Activated naive CD4-positive, alpha-beta T cell treated with anti-CD3 and anti-CD28 coated beads, Interleukin-2, amount 10 ng/mL, durations not matched to agents 7 days and 5 days (primary cell): Measurements from ENCODE around the gene SPSB2.
A peak's percentile ranks its signal among the peaks of the same experiment; 100 is the strongest.

Experiments
- CTCF ChIA-PET: fragments of 350-600 bp; sonication (Branson Sonifier 250); formaldehyde crosslinking; loops from one replicate; lab custom pipeline; 2021; ENCODE audit warnings: antibody characterized with exemption; lab: Charles Lee
- DNase-seq: peaks from one replicate; pipeline ENCODE4 v3.0.0-alpha.2; 2020
- H3K27ac Mint-ChIP-seq: one replicate; pipeline ENCODE4 v1.8.0; 2021; ENCODE audit warnings: mild to moderate bottlenecking, moderate library complexity, mixed read lengths
- H3K27me3 Mint-ChIP-seq: one replicate; pipeline ENCODE4 v1.8.0; 2021; ENCODE audit warnings: mild to moderate bottlenecking, mixed read lengths
- H3K36me3 Mint-ChIP-seq: one replicate; pipeline ENCODE4 v1.8.0; 2021; ENCODE audit warnings: mixed read lengths
- H3K4me1 Mint-ChIP-seq: one replicate; pipeline ENCODE4 v1.8.0; 2021; ENCODE audit warnings: mixed read lengths
- H3K4me3 Mint-ChIP-seq: one replicate; pipeline ENCODE4 v1.8.0; 2021; ENCODE audit warnings: mild to moderate bottlenecking, moderate library complexity, mixed read lengths
- H3K9me3 Mint-ChIP-seq: one replicate; pipeline ENCODE4 v1.8.0; 2021; ENCODE audit warnings: mixed read lengths

Gene SPSB2

DNA sequence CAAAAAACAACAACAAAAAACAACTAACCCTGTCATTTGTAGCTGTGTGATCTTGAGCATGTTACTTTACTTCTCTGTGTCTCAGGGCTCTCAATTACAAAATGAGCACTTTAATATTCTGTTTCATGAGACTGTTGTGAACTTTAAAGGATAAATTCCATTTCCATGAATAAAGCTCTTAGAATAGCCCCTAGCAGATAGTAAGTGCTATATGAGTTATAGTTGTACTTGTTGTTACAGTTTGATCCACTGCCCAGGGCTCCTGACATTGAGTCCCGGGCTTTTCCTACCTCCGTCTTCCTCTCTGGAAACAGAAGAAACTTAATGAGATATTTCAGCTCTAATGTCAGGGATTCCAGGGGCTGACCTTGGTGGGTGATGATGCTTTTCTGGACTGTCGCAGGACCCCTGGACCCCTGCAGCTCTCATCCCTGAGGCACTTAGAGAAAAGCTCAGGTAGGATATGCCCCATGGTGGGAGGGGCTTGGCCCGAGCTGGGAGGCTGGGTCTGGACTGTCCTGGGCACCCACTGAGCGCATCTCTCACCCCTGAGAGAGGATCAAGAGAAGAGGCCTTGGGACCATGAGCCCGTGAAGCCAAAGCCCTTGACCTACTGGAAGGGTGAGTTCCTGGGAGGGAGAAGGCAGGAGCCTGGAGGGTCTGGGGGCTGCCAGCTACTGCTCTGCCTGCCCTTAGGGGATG is 39.8 kb downstream of the SPSB2 start:
- Mint-ChIP-seq H3K27ac (no peak overlapping the region), H3K4me3 (no peak overlapping the region), H3K36me3 (no peaks in the 10 kb centered on the region), H3K27me3 (peaks cover 50% of the 10 kb centered on the region), H3K9me3 (no peaks in the 10 kb centered on the region), H3K4me1 (peaks cover 12% of the 10 kb centered on the region)
- CTCF ChIA-PET, result interaction anchor here (1.7 to 4.4 kb wide), 6 partner anchors 10 to 212 kb away, joined by 5 to 30 read pairs (median 6); partner anchors contain the start of genes MLF2 and SPSB2
- no peak for DNase-seq

DNA sequence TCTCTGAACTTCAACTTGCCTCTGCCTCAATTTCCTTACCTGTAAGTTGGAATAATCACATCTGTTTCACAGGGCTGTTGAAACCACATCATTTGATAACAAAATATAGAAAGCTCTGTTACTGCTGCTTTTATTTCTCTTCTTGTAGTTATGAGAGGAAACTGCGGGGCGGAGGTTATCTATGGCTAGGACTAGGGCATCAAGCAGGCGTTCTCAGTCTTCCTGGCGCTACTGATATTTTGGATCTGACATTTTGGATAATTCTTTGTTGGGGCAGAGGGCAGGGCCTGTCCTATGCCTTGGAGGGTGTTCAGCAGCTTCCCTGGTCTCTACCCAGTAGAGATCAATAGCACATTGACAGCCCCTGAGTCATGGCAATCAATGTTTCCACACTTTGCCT is 41.0 kb downstream of the SPSB2 start:
- peaks cover 61% of the 10 kb centered on the region for H3K27me3 Mint-ChIP-seq
- no peak overlapping the region for H3K4me3 Mint-ChIP-seq
- no peak for DNase-seq
- no peaks in the 10 kb centered on the region for H3K9me3 Mint-ChIP-seq
- CTCF ChIA-PET, result interaction anchor here (1.0 to 1.9 kb wide), 2 partner anchors 40 to 79 kb away, joined by 3 to 5 read pairs; partner anchors contain the start of gene MLF2
- H3K36me3 Mint-ChIP-seq, result no peaks in the 10 kb centered on the region
- H3K27ac Mint-ChIP-seq, result no peak overlapping the region
- H3K4me1 Mint-ChIP-seq, result peaks cover 20% of the 10 kb centered on the region

DNA sequence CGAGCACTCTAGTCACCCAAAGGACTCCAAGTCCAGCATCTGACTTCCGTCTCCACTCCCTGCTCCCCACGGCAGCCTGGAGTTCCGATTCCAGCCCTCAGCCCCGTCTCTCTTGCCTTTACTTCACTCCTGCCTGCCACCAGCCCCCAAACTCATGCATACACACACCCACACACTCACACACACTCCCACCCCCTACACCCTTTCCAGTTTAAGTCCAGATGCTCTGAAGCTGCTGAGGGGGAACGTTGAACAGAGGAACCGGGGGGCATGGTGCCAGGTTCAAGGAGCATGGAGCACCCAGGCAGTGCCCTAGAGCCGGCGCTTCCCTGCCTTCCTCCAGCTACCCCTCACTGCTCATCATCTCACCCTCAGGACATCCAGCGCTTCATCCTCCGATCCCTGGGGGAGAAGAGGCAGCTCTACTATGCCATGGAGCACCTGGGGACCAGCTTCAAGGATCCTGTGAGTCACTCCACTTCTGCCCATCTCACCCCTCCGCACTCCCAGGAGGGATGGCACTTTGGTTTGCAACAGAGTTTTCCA is 41.6 kb downstream of the SPSB2 start:
- Mint-ChIP-seq H3K27me3 (peaks cover 64% of the 10 kb centered on the region), H3K9me3 (no peaks in the 10 kb centered on the region), H3K36me3 (no peaks in the 10 kb centered on the region), H3K4me1 (peaks cover 21% of the 10 kb centered on the region), H3K27ac (no peak overlapping the region), H3K4me3 (no peak overlapping the region)
- CTCF ChIA-PET, result interaction anchor here (0.6 to 1.9 kb wide), 4 partner anchors 15 to 78 kb away, joined by 3 to 5 read pairs (median 3); partner anchors contain the start of gene MLF2
- no peak for DNase-seq

DNA sequence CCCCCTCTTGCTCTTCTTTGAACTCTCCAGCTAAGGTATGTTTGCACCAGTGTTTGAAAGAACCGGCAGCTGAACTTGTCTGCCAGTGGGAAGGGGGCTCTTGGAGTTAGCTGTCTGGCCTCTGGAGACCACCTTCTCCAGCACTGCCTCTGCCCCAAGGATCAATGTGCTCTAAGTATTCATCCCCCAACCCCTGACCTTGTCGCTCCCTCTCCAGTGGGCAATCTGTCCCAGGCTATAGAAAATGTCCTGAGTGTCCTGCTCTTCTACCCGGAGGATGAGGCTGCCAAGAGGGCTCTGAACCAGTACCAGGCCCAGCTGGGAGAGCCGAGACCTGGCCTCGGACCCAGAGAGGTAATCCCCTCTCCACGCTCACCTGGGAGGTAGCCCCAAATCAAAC is 42.1 kb downstream of the SPSB2 start:
- Mint-ChIP-seq H3K9me3 (no peaks in the 10 kb centered on the region), H3K4me1 (peaks cover 21% of the 10 kb centered on the region), H3K4me3 (no peak overlapping the region), H3K27me3 (peaks cover 70% of the 10 kb centered on the region), H3K36me3 (no peaks in the 10 kb centered on the region), H3K27ac (no peak overlapping the region)
- CTCF ChIA-PET, result interaction anchor here (0.6 to 1.1 kb wide), 4 partner anchors 15 to 54 kb away, joined by 3 read pairs; no protein-coding TSS in a partner anchor
- DNase-seq, result no peak

DNA sequence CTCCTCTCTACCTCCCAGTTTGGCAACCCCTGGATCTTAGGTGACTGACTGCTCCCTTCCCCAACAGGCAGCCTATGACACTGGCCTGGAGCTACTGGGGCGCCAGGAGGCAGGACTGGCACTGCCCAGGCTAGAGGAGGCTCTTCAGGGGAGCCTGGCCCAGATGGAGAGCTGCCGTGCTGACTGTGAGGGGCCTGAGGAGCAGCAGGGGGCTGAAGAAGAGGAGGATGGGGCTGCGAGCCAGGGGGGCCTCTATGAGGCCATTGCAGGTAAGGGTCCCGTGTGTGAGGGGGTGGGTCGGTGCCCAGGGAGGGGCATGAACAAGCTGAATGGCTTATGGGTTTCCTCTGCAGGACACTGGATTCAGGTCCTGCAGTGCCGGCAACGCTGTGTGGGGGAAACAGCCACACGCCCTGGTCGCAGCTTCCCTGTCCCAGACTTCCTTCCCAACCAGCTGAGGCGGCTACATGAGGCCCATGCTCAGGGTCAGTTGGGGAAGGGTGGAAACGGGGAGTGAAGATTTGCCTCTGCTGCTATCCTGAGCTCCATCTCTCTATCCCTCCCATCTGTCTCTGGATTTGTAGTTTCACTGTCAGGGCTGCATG is 42.7 kb downstream of the SPSB2 start:
- H3K9me3 Mint-ChIP-seq, result no peaks in the 10 kb centered on the region
- peaks cover 76% of the 10 kb centered on the region for H3K27me3 Mint-ChIP-seq
- H3K4me1 Mint-ChIP-seq, result peaks cover 23% of the 10 kb centered on the region
- no peaks in the 10 kb centered on the region for H3K36me3 Mint-ChIP-seq
- DNase-seq, result no peak
- H3K27ac Mint-ChIP-seq, result no peak overlapping the region
- CTCF ChIA-PET, result interaction anchor here (0.8 to 1.4 kb wide), 4 partner anchors 39 to 76 kb away, joined by 3 to 5 read pairs (median 3); no protein-coding TSS in a partner anchor
- no peak overlapping the region for H3K4me3 Mint-ChIP-seq

DNA sequence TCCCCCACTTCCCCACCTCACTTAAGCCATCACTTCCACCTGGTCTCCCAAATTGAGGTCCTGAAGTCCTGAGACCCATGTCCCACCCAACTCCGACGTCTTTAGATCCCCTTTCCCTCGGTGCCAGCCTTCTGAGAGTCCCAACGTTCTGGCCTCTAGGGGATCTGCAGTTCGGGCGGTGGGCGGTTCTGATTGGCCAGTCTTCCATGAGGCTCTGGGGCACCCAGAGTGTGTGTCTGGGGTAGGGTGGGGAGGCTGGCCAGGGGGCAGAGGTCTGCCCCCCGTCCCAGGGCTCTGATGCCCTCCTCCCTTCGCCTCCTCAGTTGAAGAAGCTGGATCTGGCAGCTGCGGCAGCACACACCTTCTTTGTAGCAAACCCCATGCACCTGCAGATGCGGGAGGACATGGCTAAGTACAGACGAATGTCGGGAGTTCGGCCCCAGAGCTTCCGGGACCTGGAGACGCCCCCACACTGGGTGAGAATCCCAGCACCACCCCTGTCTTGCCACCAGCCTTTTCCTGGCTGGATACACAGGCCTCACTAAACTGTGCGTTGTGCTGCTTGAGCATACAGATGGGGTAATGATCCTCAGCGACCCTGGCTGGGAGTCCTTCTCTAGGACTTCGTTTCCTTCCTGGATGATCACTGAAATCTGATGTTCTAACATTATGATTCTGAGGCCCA is 43.4 kb downstream of the SPSB2 start:
- no peaks in the 10 kb centered on the region for H3K9me3 Mint-ChIP-seq
- no peaks in the 10 kb centered on the region for H3K36me3 Mint-ChIP-seq
- CTCF ChIA-PET, result interaction anchor here (1.0 to 1.5 kb wide), 5 partner anchors 10 to 208 kb away, joined by 3 to 7 read pairs (median 5); no protein-coding TSS in a partner anchor
- no peak overlapping the region for H3K27ac Mint-ChIP-seq
- peak overlapping the region; percentile 71 for H3K4me3 Mint-ChIP-seq
- no peak for DNase-seq
- peaks cover 25% of the 10 kb centered on the region for H3K4me1 Mint-ChIP-seq
- H3K27me3 Mint-ChIP-seq, result peaks cover 83% of the 10 kb centered on the region

DNA sequence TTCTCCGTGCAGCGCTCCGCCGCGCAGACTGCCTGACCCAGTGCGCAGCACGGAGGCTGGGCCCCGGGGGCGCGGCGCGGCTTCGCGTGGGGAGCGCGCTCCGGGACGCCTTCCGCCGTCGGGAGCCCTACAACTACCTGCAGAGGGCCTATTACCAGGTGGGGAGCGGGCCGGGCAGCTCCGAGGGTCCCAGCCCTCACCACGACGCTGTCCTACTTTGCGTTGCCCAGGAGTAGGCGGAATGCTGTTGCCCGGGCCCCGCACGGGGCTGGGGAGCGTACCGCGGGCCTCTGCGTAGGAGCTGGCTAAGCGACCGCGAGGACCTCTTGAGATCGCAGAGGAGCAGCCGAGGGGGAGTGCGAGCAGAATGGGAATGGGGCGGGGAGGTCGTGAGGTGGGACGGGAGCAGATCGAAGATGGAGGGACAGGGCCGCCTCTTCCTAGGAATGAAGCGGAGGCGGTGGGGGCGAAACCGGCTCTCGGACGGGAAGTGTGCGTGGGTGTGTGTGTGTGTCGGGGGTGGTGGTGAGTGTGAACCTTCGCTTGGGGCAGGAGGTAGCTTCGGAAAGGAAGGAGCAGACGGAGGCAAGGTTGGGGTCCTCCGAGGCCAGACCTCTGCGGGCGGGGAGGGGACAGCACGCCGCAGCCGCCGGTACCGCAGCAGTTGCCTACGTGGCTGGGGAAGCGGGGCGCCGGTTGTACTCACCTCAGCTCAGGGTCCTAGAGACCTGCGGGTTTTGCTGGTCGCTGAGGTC is 44.1 kb downstream of the SPSB2 start:
- peaks cover 90% of the 10 kb centered on the region for H3K27me3 Mint-ChIP-seq
- H3K4me1 Mint-ChIP-seq, result peaks cover 25% of the 10 kb centered on the region
- peak; percentile 45 for DNase-seq
- H3K36me3 Mint-ChIP-seq, result no peaks in the 10 kb centered on the region
- H3K4me3 Mint-ChIP-seq, result peak overlapping the region; percentile 71
- no peaks in the 10 kb centered on the region for H3K9me3 Mint-ChIP-seq
- H3K27ac Mint-ChIP-seq, result no peak overlapping the region
- CTCF ChIA-PET, result interaction anchor here (0.8 to 1.7 kb wide), 10 partner anchors 8 to 207 kb away, joined by 3 to 7 read pairs (median 4); partner anchors contain the start of genes MLF2 and SPSB2

DNA sequence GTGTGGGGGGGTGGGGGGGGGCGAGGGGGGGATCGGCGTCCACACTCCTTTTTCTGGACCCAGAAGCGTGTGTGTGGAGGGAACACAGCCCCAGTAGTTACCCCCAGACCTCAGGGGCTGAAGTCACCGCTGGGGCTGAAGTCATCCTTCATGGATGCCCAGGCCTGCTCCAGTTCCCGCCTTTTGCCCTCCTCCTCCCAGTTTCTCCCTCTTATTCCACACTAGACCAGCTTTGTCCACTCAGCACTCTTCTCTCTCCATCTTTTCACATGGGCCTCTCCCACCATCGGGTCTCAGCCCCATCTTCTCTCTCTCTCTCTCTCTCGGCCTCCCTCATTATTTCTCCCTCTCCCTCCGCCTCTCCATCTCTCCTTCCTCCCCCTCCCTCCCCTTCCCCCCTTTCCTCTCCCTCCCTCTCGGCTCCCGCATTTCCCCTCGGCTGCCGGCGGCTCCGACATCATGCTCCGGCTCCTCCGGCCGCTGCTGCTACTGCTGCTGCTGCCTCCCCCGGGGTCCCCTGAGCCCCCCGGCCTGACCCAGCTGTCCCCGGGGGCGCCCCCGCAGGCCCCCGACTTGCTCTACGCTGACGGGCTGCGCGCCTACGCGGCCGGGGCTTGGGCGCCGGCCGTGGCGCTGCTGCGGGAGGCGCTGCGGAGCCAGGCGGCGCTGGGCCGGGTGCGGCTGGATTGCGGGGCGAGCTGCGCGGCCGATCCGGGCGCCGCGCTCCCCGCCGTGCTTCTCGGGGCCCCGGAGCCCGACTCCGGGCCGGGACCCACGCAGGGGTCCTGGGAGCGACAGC is 44.9 kb downstream of the SPSB2 start, which contains the start of gene P3H3:
Gene P3H3 (plus strand): TSS at position 426 of the 799 bp plus-strand sequence. CDS start 34 bp downstream, at position 460.
- DNase-seq, result no peak
- CTCF ChIA-PET, result interaction anchor here (0.8 to 1.7 kb wide), 10 partner anchors 9 to 75 kb away, joined by 3 to 7 read pairs (median 4); partner anchors contain the start of genes MLF2 and SPSB2
- peaks cover 91% of the 10 kb centered on the region for H3K27me3 Mint-ChIP-seq

DNA sequence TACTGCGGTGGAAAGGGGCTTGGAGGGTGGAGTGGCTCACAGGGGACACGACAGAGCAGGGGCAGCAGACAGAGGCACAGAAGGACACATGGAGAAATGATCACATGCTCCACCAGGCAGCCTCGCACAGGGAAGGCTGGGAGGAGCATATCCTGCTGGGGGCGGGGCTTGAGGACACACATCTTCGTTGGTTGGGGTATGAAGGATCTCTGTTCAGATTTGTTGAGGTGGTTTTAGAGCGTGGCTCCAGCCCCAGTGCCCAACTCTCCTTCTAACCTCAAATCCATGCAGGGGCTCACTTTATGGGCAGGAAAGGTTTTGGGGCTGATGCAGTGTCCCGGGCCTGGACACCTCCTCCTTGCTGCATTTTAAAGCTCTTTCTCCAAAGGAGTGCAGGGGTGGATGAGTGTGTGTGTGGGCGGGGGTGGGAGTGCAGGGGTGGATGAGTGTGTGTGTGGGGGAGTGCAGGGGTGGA is 45.6 kb downstream of the SPSB2 start:
- Mint-ChIP-seq H3K27ac (no peak overlapping the region), H3K27me3 (peaks cover 98% of the 10 kb centered on the region), H3K4me1 (peaks cover 25% of the 10 kb centered on the region), H3K36me3 (no peaks in the 10 kb centered on the region), H3K4me3 (peak overlapping the region; percentile 39), H3K9me3 (no peaks in the 10 kb centered on the region)
- CTCF ChIA-PET, result interaction anchor here (1.1 to 7.8 kb wide), 5 partner anchors 11 to 75 kb away, joined by 3 to 91 read pairs (median 4); partner anchors contain the start of gene MLF2
- DNase-seq, result peak; percentile 73

More for the DNA sequence above, 44.9 kb downstream of the SPSB2 start, which contains the start of gene P3H3:
- Mint-ChIP-seq H3K27ac (no peak within 1 kb of the TSS), H3K36me3 (no peaks in the 10 kb centered on the region), H3K9me3 (no peaks in the 10 kb centered on the region), H3K4me3 (peak within 1 kb of the TSS; percentile 71), H3K4me1 (peaks cover 25% of the 10 kb centered on the region)

DNA sequence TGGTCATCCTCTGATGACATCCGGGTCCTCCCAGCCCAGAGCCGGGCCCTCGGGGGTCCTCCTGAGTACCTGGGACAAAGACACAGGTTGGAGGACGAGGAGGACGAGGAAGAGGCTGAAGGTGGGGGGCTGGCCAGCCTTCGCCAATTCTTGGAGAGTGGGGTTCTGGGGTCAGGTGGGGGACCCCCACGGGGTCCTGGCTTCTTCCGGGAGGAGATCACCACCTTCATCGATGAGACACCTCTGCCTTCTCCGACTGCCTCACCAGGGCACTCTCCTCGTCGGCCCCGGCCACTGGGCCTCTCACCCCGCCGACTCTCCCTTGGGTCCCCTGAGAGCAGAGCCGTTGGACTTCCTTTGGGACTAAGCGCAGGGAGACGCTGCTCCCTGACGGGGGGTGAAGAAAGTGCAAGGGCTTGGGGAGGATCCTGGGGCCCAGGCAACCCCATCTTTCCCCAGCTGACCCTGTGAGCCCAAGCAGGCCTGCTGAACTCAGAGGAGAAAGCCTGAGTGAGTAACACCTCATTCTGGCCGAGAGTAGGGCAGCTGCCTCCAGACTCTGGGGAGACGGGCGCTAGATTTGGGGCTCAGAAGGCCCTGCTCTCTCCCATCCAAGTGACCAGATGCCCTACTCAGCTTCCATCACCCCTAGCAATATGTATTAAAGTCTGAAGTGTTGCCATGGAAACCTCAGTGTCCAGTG is 46.2 kb downstream of the SPSB2 start:
- Mint-ChIP-seq H3K36me3 (no peaks in the 10 kb centered on the region), H3K27me3 (peaks cover 99% of the 10 kb centered on the region), H3K27ac (no peak overlapping the region), H3K9me3 (no peaks in the 10 kb centered on the region), H3K4me1 (peaks cover 27% of the 10 kb centered on the region), H3K4me3 (peak overlapping the region; percentile 39)
- no peak for DNase-seq
- CTCF ChIA-PET, result interaction anchor here (0.8 to 7.8 kb wide), 8 partner anchors 12 to 138 kb away, joined by 3 to 91 read pairs (median 4); partner anchors contain the start of genes MLF2 and ZNF384

DNA sequence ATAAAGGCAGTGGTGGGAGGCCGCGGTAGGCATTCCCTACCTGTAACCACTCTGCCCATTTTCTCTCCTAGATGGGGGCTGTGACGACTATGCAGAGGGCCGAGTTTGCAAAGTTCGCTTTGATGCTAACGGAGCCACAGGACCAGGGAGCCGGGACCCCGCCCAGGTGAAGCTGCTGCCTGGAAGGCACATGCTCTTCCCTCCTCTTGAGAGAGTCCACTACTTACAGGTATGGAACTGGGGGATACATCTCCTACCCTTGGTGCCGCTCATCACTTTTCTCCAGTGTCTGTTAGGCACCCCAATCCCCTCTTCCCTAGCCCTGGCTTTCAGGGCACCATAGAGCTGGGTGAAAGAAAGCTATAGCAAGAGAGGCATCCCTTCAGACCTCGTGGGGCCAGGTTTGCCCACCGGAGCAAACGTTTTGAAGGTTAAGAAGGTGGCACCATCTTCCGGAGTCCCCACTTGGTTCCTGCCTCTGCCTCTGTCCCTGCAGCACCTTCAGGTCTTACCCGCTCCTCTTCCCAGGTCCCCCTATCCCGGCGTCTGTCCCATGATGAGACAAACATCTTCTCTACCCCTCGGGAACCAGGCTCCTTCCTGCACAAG is 46.9 kb downstream of the SPSB2 start:
- Mint-ChIP-seq H3K27me3 (peaks cover 99% of the 10 kb centered on the region), H3K36me3 (no peaks in the 10 kb centered on the region), H3K27ac (no peak overlapping the region), H3K9me3 (no peaks in the 10 kb centered on the region), H3K4me3 (no peak overlapping the region), H3K4me1 (peaks cover 31% of the 10 kb centered on the region)
- CTCF ChIA-PET, result interaction anchor here (0.8 to 7.8 kb wide), 15 partner anchors 10 to 224 kb away, joined by 3 to 91 read pairs (median 5); partner anchors contain the start of genes CDCA3, MLF2, USP5 and ZNF384
- no peak for DNase-seq
